ENCODE data around the gene PCDHGA1.
"Not testable (repeated sequence)": the region's sequence is repeated elsewhere in the genome, so short reads cannot be mapped to it uniquely, and the experiment has no call there.

PCDHGA1 gene

GRCh38 chr5:141383345-141383744, 53.0 kb downstream of the PCDHGA1 start:
- Mint-ChIP-seq H3K36me3 (ENCODE audit: low read depth) (no peaks in the 10 kb centered on the region), H3K4me1 (ENCODE audit: low read depth) (no peaks in the 10 kb centered on the region)

GRCh38 chr5:141384471-141385267, 54.4 kb downstream of the PCDHGA1 start:
- Mint-ChIP-seq H3K4me3 (no peak overlapping the region), H3K27ac (no peak overlapping the region)

More at GRCh38 chr5:141383345-141383744, 53.0 kb downstream of the PCDHGA1 start:
- peak overlapping the region; percentile 79 for H3K4me3 Mint-ChIP-seq
- H3K27me3 Mint-ChIP-seq (ENCODE audit: low read depth): peaks cover 26% of the 10 kb centered on the region
- no peak overlapping the region for H3K27ac Mint-ChIP-seq
- no peak for DNase-seq (ENCODE audit: low spot score)
- peaks cover 20% of the 10 kb centered on the region for H3K9me3 Mint-ChIP-seq

GRCh38 chr5:141387557-141388311, 57.4 kb downstream of the PCDHGA1 start, which contains the start of gene PCDHGB4:
Gene PCDHGB4 (plus strand): TSS chr5:141387698. CDS start chr5:141387885, 187 bp downstream.
- H3K27me3 Mint-ChIP-seq (ENCODE audit: low read depth): peaks cover 23% of the 10 kb centered on the region
- H3K9me3 Mint-ChIP-seq: peaks cover 39% of the 10 kb centered on the region
- H3K4me1 Mint-ChIP-seq (ENCODE audit: low read depth); DNase-seq (ENCODE audit: low spot score); H3K27ac Mint-ChIP-seq; H3K36me3 Mint-ChIP-seq (ENCODE audit: low read depth): not testable (repeated sequence)
- peak within 1 kb of the TSS; percentile 36 for H3K4me3 Mint-ChIP-seq

More at GRCh38 chr5:141384471-141385267, 54.4 kb downstream of the PCDHGA1 start:
- Mint-ChIP-seq H3K27me3 (ENCODE audit: low read depth) (peaks cover 26% of the 10 kb centered on the region), H3K4me1 (ENCODE audit: low read depth) (no peaks in the 10 kb centered on the region), H3K9me3 (peaks cover 28% of the 10 kb centered on the region), H3K36me3 (ENCODE audit: low read depth) (no peaks in the 10 kb centered on the region)
- no peak for DNase-seq (ENCODE audit: low spot score)

- Mint-ChIP-seq H3K4me1 (ENCODE audit: low read depth) (no peaks in the 10 kb centered on the region), H3K27ac (no peak overlapping the region), H3K4me3 (no peak overlapping the region), H3K36me3 (ENCODE audit: low read depth) (no peaks in the 10 kb centered on the region), H3K9me3 (peaks cover 36% of the 10 kb centered on the region), H3K27me3 (ENCODE audit: low read depth) (peaks cover 27% of the 10 kb centered on the region)
- DNase-seq (ENCODE audit: low spot score): no peak
Measured at GRCh38 chr5:141388661-141389060, 58.3 kb downstream of the PCDHGA1 start.

- H3K4me1 Mint-ChIP-seq (ENCODE audit: low read depth): no peaks in the 10 kb centered on the region
- peaks cover 24% of the 10 kb centered on the region for H3K27me3 Mint-ChIP-seq (ENCODE audit: low read depth)
- no peak overlapping the region for H3K4me3 Mint-ChIP-seq
- H3K36me3 Mint-ChIP-seq (ENCODE audit: low read depth): no peaks in the 10 kb centered on the region
- H3K9me3 Mint-ChIP-seq: peaks cover 36% of the 10 kb centered on the region
- H3K27ac Mint-ChIP-seq: no peak overlapping the region
- DNase-seq (ENCODE audit: low spot score): no peak
Measured at GRCh38 chr5:141389153-141390042, 59.1 kb downstream of the PCDHGA1 start.

GRCh38 chr5:141392429-141393198, 62.3 kb downstream of the PCDHGA1 start, which contains the start of gene PCDHGA8:
Gene PCDHGA8 (plus strand): TSS chr5:141392633. CDS start chr5:141392814, 181 bp downstream.
- H3K27ac Mint-ChIP-seq: no peak within 1 kb of the TSS
- H3K4me3 Mint-ChIP-seq: no peak within 1 kb of the TSS
- H3K27me3 Mint-ChIP-seq (ENCODE audit: low read depth): peaks cover 21% of the 10 kb centered on the region
- peaks cover 37% of the 10 kb centered on the region for H3K9me3 Mint-ChIP-seq
- H3K36me3 Mint-ChIP-seq (ENCODE audit: low read depth): no peaks in the 10 kb centered on the region
- no peak for DNase-seq (ENCODE audit: low spot score)
- H3K4me1 Mint-ChIP-seq (ENCODE audit: low read depth): no peaks in the 10 kb centered on the region

GRCh38 chr5:141393267-141393666, 63.0 kb downstream of the PCDHGA1 start:
- Mint-ChIP-seq H3K27me3 (ENCODE audit: low read depth) (peaks cover 21% of the 10 kb centered on the region), H3K4me1 (ENCODE audit: low read depth) (no peaks in the 10 kb centered on the region), H3K4me3 (no peak overlapping the region), H3K36me3 (ENCODE audit: low read depth) (no peaks in the 10 kb centered on the region), H3K27ac (no peak overlapping the region), H3K9me3 (peaks cover 36% of the 10 kb centered on the region)
- no peak for DNase-seq (ENCODE audit: low spot score)

GRCh38 chr5:141394401-141395187, 64.3 kb downstream of the PCDHGA1 start:
- peaks cover 34% of the 10 kb centered on the region for H3K9me3 Mint-ChIP-seq
- not testable (repeated sequence) for H3K4me1 Mint-ChIP-seq (ENCODE audit: low read depth); H3K27ac Mint-ChIP-seq; H3K4me3 Mint-ChIP-seq; DNase-seq (ENCODE audit: low spot score); H3K36me3 Mint-ChIP-seq (ENCODE audit: low read depth)
- H3K27me3 Mint-ChIP-seq (ENCODE audit: low read depth): peaks cover 27% of the 10 kb centered on the region

GRCh38 chr5:141397756-141398551, 67.6 kb downstream of the PCDHGA1 start, which contains the start of gene PCDHGB5:
Gene PCDHGB5 (plus strand): TSS chr5:141397947. CDS start chr5:141398128, 181 bp downstream.
- not testable (repeated sequence) for H3K4me1 Mint-ChIP-seq (ENCODE audit: low read depth); H3K27ac Mint-ChIP-seq; H3K36me3 Mint-ChIP-seq (ENCODE audit: low read depth); DNase-seq (ENCODE audit: low spot score)
- Mint-ChIP-seq H3K27me3 (ENCODE audit: low read depth) (peaks cover 34% of the 10 kb centered on the region), H3K9me3 (peaks cover 30% of the 10 kb centered on the region), H3K4me3 (peak within 1 kb of the TSS; percentile 63)

- peaks cover 35% of the 10 kb centered on the region for H3K27me3 Mint-ChIP-seq (ENCODE audit: low read depth)
- peak overlapping the region; percentile 14 for H3K4me3 Mint-ChIP-seq
- no peaks in the 10 kb centered on the region for H3K36me3 Mint-ChIP-seq (ENCODE audit: low read depth)
- H3K4me1 Mint-ChIP-seq (ENCODE audit: low read depth): no peaks in the 10 kb centered on the region
- DNase-seq (ENCODE audit: low spot score): no peak
- H3K9me3 Mint-ChIP-seq: peaks cover 26% of the 10 kb centered on the region
- H3K27ac Mint-ChIP-seq: no peak overlapping the region
Measured at GRCh38 chr5:141398608-141399007, 68.3 kb downstream of the PCDHGA1 start.

- peaks cover 38% of the 10 kb centered on the region for H3K27me3 Mint-ChIP-seq (ENCODE audit: low read depth)
- peaks cover 19% of the 10 kb centered on the region for H3K9me3 Mint-ChIP-seq
- DNase-seq (ENCODE audit: low spot score): no peak
- peak overlapping the region; percentile 64 for H3K27ac Mint-ChIP-seq
- no peaks in the 10 kb centered on the region for H3K4me1 Mint-ChIP-seq (ENCODE audit: low read depth)
- H3K36me3 Mint-ChIP-seq (ENCODE audit: low read depth): no peaks in the 10 kb centered on the region
- no peak overlapping the region for H3K4me3 Mint-ChIP-seq
Measured at GRCh38 chr5:141399555-141400258, 69.4 kb downstream of the PCDHGA1 start.
